ENCODE measurements around the gene KCNT1. TPM values are rescaled to one million over a fixed set of nuclear protein-coding genes. Genes with fewer than 3 reads are reported as not detected.

KCNT1 gene
- total RNA-seq, 3 donors from 2014 or later: not detected

DNA sequence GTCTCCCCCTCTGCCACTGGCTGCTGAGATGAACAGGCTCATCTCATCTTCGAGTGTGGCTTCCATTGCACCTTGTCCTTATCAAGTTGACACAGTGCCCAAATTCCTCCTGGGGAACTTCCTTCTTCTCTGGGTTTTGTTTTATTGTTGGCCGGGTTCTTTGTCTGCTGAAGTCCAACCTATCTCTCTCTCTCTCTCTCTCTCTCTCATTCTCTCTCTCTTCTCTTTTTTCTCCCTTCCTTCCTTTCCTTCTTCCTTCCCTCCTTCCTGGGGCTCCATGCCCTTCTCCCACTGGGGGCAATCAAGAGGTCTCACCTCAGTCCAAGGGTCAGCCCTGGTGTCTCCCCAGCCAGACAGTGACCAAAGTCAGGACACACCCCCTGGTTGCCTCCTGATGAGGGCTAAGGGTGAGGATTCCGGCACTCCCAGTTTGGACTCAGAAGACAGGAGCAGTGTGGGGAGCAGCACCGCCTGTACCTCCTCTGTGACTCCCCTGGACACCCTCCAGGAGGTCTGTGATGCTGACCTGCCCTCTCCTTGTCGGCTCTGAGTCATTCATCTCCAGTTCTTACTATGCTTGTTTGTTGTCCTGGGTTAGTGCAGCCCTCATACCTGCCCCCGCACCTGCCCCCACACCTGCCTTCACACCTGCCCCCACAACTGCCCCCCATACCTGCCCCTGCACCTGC lies 30.7 kb downstream of the KCNT1 start:
- DNase-seq (ENCODE audit: low spot score in 2 of 2): no peak
- H3K9me3 ChIP-seq: peaks cover 10 to 19% of the 10 kb centered on the region in 2 donors
- no peaks in the 10 kb centered on the region for H3K4me1 ChIP-seq
- no peak overlapping the region for H3K27ac ChIP-seq
- TF ChIP-seq, protein P1, sequence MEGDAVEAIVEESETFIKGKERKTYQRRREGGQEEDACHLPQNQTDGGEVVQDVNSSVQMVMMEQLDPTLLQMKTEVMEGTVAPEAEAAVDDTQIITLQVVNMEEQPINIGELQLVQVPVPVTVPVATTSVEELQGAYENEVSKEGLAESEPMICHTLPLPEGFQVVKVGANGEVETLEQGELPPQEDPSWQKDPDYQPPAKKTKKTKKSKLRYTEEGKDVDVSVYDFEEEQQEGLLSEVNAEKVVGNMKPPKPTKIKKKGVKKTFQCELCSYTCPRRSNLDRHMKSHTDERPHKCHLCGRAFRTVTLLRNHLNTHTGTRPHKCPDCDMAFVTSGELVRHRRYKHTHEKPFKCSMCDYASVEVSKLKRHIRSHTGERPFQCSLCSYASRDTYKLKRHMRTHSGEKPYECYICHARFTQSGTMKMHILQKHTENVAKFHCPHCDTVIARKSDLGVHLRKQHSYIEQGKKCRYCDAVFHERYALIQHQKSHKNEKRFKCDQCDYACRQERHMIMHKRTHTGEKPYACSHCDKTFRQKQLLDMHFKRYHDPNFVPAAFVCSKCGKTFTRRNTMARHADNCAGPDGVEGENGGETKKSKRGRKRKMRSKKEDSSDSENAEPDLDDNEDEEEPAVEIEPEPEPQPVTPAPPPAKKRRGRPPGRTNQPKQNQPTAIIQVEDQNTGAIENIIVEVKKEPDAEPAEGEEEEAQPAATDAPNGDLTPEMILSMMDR (IDR thresholded peaks at IDR 0.05): no peak
- TF ChIP-seq POLR2AphosphoS5 (IDR thresholded peaks at IDR 0.05) (no peak), POLR2A (IDR thresholded peaks at IDR 0.05) (no peak)
- no peaks in the 10 kb centered on the region for H3K36me3 ChIP-seq
- intact Hi-C loops (cut with DNase I; ENCODE audit: low total_unique reads): no loop called here
- H3K27me3 ChIP-seq: peaks cover 0 to 57% of the 10 kb centered on the region in 2 donors
- H3K4me3 ChIP-seq: no peak overlapping the region

- H3K27me3 ChIP-seq: peaks cover 0 to 67% of the 10 kb centered on the region in 2 donors
- no peak for TF ChIP-seq POLR2A (IDR thresholded peaks at IDR 0.05)
- no peak for TF ChIP-seq POLR2AphosphoS5 (IDR thresholded peaks at IDR 0.05)
- TF ChIP-seq, protein P1 (IDR thresholded peaks at IDR 0.05): no peak
- intact Hi-C loops (cut with DNase I; ENCODE audit: low total_unique reads): no loop called here
- H3K9me3 ChIP-seq: peaks cover 10 to 19% of the 10 kb centered on the region in 2 donors
- no peak overlapping the region for H3K27ac ChIP-seq
- H3K36me3 ChIP-seq: no peaks in the 10 kb centered on the region
- no peak for DNase-seq (ENCODE audit: low spot score in 2 of 2)
- H3K4me3 ChIP-seq: no peak overlapping the region
- H3K4me1 ChIP-seq: no peaks in the 10 kb centered on the region
These were observed 32.7 kb downstream of the KCNT1 start for GRCh38 chr9:135734616-135735144.

DNA sequence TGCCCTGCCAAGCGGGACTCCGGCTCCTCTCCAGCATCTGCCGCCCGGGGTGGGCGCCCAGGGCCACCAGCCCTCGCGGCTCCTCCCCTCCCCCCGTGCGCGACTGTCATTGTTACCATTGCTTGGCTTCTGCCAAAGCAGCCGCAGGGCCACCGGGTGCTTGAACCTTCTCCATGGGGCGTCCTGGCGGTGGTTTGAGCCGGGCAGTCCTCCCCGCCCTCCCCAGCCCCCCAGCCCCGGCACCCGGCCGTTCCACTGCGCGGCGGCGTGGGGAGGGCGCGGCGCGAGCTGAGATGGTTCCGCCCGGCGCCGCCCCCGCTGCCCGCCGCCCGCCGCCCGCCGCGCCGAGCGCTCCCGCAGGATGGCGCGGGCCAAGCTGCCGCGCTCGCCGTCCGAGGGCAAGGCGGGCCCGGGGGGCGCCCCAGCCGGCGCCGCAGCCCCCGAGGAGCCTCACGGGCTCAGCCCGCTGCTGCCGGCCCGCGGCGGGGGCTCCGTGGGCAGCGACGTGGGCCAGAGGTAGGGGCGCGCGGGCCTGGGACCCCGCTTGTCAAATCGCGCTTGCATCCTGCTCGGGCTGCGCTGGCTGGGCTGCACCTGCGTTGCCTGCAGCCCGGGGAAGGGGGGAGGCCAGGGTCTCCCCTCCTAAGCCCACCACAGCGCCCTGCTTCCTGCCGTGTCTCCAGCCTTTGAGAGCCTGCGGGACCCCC lies 34.4 kb downstream of the KCNT1 start:
- no peak overlapping the region for H3K27ac ChIP-seq
- DNase-seq (ENCODE audit: low spot score in 2 of 2): no peak
- H3K4me1 ChIP-seq: no peaks in the 10 kb centered on the region
- intact Hi-C loops (cut with DNase I; ENCODE audit: low total_unique reads): no loop called here
- no peak overlapping the region for H3K4me3 ChIP-seq
- no peaks in the 10 kb centered on the region for H3K36me3 ChIP-seq
- TF ChIP-seq, protein P1 (IDR thresholded peaks at IDR 0.05): no peak
- no peak for TF ChIP-seq POLR2A (IDR thresholded peaks at IDR 0.05)
- TF ChIP-seq POLR2AphosphoS5 (IDR thresholded peaks at IDR 0.05): no peak
- peaks cover 0 to 80% of the 10 kb centered on the region in 2 donors for H3K27me3 ChIP-seq
- peaks cover 5 to 14% of the 10 kb centered on the region in 2 donors for H3K9me3 ChIP-seq

DNA sequence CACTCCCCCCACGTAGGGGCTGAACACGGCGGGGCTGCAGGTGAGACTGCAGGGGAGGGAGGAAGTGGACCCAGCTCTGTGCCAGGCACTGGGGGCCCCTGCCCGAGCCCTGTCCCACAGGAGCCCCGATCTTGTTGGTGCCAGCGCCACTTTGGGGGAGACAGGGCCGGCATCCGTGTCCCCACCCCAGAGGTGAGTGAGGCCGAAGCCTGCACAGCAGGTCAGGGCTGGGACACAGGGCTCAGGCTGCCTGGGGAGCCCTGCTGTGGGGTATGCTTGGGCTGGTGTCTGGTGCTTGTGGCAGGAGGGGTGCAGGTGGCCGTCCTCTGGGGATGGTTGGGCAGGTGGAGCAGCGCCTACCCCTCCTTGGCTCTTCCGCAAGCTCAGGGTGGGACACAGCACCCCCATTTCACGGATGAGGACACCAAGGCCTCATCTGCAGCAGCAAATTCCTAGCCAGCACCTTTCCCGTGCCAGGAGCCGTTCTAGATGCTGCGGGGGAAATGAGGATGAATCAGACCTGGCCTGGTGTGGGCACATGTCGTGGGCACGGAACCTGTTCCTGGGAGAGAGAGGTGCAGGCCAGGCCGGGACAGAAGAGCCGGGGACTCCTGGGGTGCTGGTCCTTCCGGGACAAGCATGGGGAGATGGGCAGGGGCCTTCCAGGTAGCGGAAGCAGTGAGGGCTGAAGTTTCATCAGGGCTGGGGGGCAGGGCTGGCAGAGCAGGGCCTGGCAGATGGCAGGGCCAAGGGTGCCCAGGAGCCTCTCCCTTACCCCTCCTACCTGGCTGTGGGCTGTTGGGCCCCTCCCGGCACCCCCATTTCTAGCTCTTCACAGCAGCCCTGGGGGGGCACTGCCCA lies 35.2 kb downstream of the KCNT1 start:
- no peak overlapping the region for H3K27ac ChIP-seq
- H3K27me3 ChIP-seq: peaks cover 0 to 86% of the 10 kb centered on the region in 2 donors
- H3K4me1 ChIP-seq: no peaks in the 10 kb centered on the region
- no peaks in the 10 kb centered on the region for H3K36me3 ChIP-seq
- TF ChIP-seq, protein P1 (IDR thresholded peaks at IDR 0.05): no peak
- no peak for TF ChIP-seq POLR2A (IDR thresholded peaks at IDR 0.05)
- no peak for TF ChIP-seq POLR2AphosphoS5 (IDR thresholded peaks at IDR 0.05)
- intact Hi-C loops (cut with DNase I; ENCODE audit: low total_unique reads): loop anchor here (1.0 kb wide), 1 partner anchor 29 kb away; no protein-coding TSS in a partner anchor
- no peak overlapping the region for H3K4me3 ChIP-seq
- peaks cover 0 to 6% of the 10 kb centered on the region in 2 donors for H3K9me3 ChIP-seq
- DNase-seq (ENCODE audit: low spot score in 2 of 2): no peak

Measured in breast epithelium (tissue), 4 donors.